HG02970 (cell line): ENCODE measurements around the gene ACKR3.

Source experiments
- ATAC-seq: cut with Tn5 transposase; IDR thresholded peaks from one replicate; pipeline ENCODE4 v1.9.1; 2021; ENCODE audit warnings: mild to moderate bottlenecking, moderate library complexity, moderate number of reproducible peaks; ENCODE audit not compliant: unreplicated experiment, low FRiP score

ACKR3 gene

DNA sequence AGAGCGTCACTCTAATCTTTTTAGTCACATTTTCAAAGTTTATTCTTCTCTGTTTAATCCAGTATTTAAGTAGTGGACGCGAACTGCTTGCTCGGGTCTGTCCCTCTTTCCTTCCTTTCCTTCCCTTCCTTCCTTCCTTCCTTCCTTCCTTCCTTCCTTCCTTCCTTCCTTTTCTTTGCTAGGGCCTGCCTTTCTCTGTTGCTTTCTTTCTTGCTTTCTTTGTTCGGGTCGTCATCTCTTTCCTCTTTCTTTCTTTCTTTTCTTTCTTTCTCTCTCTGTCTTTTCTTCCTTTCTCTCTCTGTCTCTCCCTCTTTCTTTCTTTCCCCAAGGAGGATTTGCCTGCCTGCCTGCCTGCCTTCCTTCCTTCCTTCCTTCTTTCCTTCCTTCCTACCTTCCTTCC, 3.0 kb upstream of the ACKR3 start:
- no peak for ATAC-seq

DNA sequence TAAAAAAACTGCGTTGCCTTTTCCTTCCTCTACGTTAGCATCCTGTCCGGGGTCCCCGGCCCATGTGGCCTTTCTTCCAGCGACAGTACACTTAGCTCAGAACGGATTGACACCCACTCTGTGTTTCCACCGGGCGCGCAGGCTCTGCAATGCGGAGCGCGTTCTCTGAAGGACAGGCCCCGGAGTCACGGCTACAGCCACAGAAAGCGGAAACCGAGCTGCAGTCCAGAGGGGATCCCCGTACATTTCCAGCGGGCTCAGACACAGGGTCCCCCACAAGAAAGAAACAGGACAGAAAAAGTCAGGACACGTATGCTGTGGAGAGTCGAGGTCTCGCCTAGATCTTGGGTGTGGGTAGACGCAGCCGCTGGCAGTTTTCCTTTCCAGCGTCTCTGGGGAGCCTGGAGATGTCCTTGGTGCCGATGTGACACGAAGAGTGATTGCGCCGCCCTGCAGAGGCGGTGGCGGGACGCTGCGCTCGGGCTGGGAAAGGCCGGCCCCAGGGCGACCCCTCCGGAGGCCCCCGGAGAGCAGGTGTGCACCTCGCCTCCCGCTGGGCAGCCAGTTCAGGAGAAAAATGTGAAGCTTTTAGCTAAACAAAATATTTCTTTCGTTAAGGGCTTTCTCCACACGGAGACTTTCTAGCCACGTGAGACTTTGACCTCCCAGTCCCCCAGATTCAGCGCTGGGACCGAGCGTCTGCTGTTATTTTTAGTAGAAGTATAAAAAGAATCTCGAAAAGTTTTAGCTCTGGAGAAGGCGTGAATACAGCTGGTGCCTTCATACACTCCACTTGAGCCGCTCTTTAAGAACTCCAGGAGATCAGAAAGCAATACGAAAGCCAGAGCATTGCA, 1.3 kb upstream of the ACKR3 start:
- ATAC-seq: no peak

- no peak for ATAC-seq
Measured at GRCh38 chr2:236568922-236569572, 578 bp upstream of the ACKR3 start.

- no peak for ATAC-seq
Measured at GRCh38 chr2:236570081-236570868, 650 bp downstream of the ACKR3 start.

- ATAC-seq: no peak
Measured at GRCh38 chr2:236571145-236571544, 1.5 kb downstream of the ACKR3 start.

DNA sequence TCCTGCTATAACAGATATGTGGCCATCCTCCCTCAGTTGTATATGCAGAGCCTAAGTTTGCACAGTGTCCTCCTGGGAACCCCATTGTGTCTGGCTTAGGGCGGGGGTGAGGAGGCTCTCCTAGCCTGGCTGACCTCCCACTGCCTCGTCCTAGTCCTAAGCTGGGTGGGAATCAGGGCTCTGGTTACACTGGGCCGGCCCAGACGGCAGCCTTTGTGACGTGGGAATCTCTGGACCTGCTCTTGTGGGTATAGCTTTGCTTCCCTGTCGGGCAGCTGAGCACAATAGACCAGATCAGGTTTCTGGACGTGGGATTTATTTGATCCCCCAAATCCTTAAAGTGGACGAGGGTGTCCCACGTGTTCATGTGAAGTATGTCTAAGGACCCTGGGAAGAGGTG, 2.9 kb downstream of the ACKR3 start:
- ATAC-seq: no peak

DNA sequence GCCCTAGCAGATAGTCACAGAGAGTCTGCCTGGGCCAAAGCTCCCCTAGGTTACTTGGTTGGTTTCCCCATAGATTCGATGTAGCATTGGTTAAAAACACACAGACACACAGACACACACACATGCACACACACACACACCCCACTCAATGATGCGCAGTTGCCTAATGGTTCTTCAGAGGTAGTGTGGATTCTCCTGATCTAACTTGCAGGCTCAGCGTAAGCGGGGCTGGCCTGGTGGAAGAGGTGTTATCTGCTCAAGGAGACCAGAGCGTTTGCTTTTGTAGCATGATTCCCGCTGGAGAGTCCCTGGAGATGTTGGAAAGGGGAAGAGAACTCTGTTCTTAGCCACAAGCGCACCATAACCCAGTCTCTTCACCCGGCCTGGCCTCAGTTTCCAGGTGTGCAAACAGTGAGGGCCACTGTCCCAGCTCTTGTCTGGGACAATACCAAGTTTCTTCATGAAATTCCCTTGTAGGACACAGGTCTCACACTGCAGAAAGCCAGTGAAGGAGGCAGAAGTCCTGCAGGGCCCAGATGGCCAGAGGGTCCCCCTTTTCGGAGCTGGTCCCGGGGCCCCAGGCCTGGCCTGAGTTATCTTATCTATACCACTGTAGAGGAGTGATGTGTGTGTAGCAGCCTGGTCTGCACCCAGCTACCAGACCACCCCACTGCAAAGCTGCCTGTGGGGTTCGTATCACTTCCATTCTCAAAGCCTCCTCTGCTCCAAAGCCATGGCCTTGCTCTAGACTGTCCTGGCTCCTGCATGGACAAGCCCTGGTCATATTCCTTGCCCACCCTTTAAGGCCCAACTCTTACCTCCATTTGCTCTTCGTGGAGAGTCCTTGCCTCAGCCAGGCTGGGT, 3.7 kb downstream of the ACKR3 start:
- ATAC-seq: no peak

GRCh38 chr2:236574000-236574399, 4.4 kb downstream of the ACKR3 start:
- ATAC-seq: no peak

GRCh38 chr2:236574424-236575145, 5.0 kb downstream of the ACKR3 start:
- no peak for ATAC-seq

DNA sequence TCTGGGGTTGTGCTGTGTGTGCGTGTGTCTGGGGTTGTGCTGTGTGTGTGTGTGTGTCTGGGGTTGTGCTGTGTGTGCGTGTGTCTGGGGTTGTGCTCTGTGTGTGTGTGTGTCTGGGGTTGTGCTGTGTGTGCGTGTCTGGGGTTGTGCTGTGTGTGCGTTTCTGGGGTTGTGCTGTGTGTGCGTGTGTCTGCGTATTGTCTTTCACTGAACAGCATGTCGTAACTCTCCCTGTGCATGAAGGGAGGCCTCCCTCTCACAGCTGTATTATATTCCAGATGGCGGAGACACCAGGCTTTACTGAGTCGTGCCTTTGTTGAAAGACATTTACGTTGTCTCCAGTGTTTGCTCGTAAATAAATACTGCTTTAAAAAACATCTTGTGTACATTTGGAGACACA, 5.9 kb downstream of the ACKR3 start:
- no peak for ATAC-seq

- ATAC-seq: no peak
Measured at GRCh38 chr2:236576087-236576486, 6.5 kb downstream of the ACKR3 start.

DNA sequence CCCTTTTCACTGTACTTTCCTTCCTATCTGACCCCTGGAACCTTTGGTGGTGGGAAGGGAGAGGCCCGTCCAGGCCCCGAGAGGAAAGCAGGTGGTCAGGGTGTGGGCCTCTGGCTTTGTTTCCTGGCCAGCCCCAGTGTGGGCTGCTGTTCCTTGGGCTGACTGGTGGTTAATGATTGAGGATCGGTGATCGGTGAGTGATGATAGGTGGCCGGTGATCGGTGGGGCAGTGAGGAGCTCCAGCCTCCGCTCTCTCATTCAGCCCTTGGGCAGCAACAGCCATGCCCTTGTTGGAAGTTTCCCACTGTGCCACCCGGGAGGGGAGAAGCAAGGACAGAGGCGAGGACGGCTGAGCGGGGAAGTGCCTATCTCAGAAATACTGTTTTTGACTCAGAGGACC, 7.3 kb downstream of the ACKR3 start:
- ATAC-seq: no peak

- ATAC-seq: no peak
Measured at GRCh38 chr2:236577481-236578410, 8.1 kb downstream of the ACKR3 start.

GRCh38 chr2:236578411-236578846, 8.8 kb downstream of the ACKR3 start:
- no peak for ATAC-seq

GRCh38 chr2:236579048-236579745, 9.6 kb downstream of the ACKR3 start:
- no peak for ATAC-seq

DNA sequence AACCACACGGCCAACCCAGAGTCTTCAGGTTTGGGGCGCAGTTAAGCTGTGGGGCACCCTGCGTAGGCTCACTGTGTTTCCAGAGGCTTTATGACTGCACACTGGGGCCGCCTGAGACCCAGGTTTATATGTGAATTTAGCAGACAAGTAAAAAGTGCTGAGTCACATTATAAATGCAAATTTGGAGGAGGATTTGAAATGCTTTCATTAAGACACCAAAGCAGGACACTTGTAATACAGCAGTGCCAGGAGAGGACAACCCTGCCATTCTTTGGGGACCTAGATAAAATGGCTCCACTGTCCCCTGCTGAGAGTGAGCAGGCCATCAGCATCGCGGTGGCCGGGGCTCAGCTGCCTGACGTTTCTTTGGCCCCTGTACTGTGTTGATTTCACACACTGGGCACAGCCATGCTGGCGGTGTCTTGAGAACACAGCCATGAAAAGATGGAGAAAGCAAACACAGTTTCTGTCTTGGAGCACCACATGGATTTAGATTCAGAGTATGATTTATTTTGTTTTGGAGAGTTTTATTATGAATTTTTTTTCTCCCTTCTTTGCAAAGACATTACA, 10.2 kb downstream of the ACKR3 start:
- no peak for ATAC-seq

- ATAC-seq: no peak
Measured at GRCh38 chr2:236580746-236581355, 11.2 kb downstream of the ACKR3 start.
